GM12892 (cell line): ENCODE data around the gene TMEM141.

Source experiments
- POLR2A ChIP-seq: IDR thresholded peaks from 2 replicates; pipeline ENCODE4 v1.6.1; 2011; ENCODE audit warnings: low read depth, low read length, control low read depth
- POLR2AphosphoS5 ChIP-seq: IDR thresholded peaks from 2 replicates; pipeline ENCODE4 v1.6.1; 2011; ENCODE audit warnings: low read depth, low read length, control low read depth
- TAF1 ChIP-seq: IDR thresholded peaks from 2 replicates; pipeline ENCODE4 v1.6.1; 2011; ENCODE audit warnings: low read depth, mild to moderate bottlenecking, control low read depth, low read length, borderline replicate concordance

GRCh38 chr9:136784997-136785361 lies 6.2 kb upstream of the TMEM141 start:
- TF ChIP-seq POLR2AphosphoS5 = no peak
- TF ChIP-seq POLR2A = no peak
- TF ChIP-seq TAF1 = no peak
